HuH-7 (cell line): ENCODE results near the gene JMJD8.

Source experiments
- DNase-seq: peaks from one replicate; pipeline ENCODE4 v3.0.0; 2011; ENCODE audit warnings: low spot score

Gene JMJD8

GRCh38 chr16:675884-676564 lies 8.1 kb downstream of the JMJD8 start:
- peak; percentile 42 for DNase-seq

DNA sequence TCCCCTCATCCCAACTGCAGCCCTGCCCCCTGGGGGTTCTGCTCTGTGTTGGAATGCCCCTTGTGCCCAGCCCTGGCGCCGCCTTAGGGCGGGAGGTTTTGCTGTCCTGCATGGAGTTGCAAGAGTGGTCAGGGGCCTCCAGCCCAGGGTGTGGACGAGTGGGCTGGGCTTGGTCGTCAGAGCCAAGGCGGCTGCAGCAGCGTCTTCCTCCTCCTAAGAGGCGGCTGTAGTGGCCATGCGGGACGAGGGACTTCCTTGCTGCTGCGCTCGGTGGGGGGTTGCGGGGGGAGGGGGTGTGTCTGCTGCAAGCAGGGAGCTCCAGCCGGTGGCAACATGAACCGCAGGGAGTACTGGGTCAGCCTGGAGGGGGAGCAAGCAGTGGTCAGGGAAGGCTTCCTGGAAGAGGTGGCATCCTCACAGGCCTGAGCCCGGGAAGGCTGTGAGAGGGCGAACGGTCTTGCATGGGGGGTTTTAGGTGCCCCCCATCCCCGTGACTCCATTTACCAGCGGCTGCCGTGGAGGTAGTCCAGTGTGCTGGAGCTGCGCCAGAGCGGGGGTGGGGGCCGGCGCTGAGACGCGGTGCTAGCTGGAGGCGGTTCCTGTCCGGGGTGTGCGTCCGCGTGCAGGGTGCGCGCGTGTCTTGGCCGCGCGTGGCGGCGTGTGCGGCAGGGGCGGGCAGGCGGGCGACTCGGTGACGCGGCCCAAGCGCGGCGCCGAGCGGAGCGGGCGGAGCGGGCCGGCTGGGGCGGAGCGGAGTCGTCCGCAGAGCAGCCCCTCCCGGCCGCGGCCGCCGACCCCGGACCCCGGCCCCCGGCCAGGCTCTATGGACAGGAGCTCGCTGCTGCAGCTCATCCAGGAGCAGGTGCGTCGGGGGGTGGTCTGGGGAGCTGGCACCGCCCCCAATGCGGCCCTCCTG lies 8.9 kb downstream of the JMJD8 start, which contains the start of gene RHBDL1:
TSS of gene RHBDL1 (plus strand) at position 704 of the 916 bp plus-strand sequence. CDS start at position 824, 120 bp downstream.
- peak; percentile 50 for DNase-seq

DNA sequence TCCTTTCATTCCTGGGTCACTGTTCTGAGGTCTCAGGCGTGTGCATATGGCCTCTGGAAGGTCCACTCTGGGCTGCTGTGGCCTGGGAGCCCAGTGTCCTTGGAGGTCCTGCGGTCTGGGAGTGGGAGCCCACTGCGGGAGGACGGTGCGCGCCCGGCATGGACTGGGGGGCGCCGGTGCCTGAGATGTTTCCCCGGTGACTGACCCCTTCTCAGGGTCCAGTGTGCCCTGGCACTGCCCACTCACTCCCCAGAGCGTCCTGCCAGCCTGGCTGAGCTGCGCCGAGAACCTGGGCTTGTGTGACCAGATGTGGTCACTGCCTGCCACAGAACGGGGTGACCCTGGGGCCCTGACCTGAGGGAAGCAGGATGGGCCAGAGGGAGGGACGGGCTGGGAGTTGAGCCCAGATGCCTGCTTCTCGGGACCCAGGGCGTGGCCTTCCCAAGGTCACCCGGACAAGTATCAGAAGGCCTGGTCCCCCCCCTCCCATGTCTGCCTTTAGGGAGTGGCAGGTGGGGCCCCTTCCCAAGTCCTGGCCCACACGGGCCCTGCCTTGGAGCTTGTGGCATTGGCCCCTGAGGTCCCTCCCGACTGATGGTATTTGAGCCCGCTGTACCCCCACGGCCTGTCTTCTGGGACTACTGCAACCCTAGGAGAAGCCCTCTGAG lies 9.8 kb downstream of the JMJD8 start:
- DNase-seq, result no peak

DNA sequence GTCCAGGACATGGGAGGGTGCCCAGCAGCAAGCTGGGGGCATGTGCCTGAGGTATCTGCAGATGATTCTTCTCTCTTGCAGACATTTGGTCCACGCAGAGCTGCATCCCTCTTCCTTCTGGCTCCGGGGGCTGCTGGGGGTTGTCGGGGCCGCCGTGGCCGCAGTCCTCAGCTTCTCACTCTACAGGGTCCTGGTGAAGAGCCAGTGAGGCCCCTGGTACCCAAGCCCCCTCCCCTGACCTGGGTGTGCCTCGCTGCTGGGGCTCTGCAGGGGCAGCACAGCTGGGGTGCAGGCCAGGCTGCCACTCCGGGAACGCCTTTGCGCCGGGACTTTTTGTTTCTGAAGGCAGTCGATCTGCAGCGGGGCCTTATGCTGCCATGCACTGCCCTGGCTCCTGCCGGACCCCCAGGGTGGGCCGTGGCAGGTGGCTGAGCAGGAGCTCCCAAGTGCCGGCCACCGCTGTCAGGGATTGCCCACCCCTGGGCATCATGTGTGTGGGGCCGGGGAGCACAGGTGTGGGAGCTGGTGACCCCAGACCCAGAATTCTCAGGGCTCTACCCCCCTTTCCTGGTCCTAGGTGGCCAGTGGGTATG lies 10.6 kb downstream of the JMJD8 start:
- no peak for DNase-seq

GRCh38 chr16:672851-673250 lies 11.3 kb downstream of the JMJD8 start:
- DNase-seq, result no peak

DNA sequence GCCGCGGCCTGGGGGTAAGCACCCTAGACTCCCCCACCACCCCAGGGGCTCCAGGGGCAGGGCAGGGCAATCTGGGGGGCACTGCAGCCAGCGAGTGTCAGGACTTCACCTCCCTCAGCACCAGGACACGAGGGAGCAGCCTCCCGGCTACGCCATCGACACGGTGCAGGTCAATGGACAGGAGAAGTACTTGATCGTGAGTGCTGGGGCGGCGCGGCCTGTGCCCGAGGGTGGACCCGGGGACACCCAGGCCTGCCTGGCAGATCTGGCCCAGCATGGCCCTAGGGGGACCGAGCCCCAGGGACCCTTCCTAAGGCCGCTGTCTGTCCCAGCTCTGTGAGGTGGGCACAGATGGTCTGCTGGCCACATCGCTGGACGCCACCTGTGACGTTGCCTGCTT lies 11.8 kb downstream of the JMJD8 start:
- no peak for DNase-seq

DNA sequence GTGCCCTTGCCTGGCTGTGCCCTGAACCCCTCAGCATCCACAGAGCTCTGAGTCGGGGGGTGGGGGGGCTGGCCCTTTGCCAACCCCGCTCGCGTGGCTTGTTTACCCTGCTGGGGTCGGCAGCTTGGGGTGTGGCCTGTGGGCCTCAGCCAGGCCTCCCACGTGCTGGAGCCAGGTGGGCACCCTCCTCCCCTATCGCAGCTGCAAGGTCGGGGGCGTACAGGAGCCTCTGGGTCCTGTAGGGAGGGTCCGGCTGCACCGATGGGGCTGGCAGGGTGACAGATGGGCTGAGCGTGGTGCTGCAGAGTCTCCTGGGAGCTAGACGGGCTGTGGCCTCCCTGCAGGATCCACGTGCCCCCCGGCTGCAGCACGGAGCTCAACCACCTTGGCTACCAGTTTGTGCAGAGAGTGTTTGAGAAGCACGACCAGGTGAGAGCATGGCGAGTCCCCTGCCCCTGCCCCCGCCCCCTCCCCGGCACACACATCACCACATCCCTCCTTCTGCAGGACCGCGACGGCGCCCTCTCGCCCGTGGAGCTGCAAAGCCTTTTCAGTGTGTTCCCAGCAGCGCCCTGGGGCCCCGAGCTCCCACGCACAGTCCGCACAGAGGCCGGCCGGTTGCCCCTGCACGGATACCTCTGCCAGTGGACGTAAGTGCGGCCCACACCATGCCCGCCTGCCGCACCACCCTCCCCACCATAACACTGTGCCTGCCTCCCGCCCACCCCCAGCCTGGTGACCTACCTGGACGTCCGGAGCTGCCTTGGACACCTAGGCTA lies 12.6 kb downstream of the JMJD8 start:
- DNase-seq, result no peak

GRCh38 chr16:670485-671352 lies 13.4 kb downstream of the JMJD8 start:
- DNase-seq, result no peak

DNA sequence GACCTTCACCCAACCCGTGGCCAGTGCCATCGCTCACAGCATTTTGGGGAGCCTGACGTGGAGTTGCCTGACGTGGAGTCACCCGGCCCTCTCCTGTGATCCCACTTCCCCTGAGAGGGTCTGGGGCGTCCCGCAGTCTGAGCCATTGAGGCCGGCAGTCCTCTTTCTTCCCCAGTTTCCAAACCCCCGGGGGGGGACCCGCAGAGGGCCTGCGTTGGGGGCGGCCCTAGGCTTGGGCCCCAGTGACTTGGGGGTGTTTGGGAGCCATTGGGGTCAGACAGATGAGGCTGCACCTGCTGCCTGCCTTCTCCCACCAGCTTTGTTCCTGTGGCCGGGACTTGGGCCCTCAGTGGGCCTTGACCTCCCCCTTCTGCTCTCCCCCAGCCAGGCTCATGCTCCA lies 14.5 kb downstream of the JMJD8 start:
- no peak for DNase-seq

DNA sequence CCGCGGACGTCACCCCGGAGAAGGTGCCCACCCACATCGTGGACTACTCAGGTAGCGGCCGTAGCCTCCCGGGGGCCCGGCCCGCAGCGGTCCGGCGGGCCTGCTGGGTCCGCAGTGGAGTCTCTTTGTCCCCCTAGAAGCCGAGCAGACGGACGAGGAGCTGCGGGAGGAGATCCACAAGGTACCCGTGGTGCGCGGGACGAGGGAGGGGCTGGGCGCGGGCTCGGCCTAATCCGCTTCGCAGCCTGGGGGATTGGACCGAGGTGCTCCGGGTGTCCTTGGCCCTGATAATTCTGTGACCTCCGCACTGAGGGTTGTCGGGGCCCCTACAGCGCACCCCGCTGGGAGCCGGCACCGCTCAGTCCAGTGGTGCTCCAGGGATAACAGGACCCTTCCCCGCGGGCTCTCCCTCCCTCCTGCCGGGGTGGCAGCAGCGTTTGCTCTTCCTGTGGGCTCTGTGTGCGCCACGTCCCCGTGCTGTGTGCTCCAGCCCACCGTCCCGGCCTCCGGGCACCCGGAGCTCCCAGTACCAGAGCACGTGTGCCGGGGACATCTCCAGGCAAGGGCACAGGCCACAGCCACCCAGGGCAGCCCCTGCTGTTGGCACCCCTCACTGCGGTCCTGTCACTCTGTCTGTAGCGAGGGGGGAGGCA lies 15.5 kb downstream of the JMJD8 start:
- DNase-seq, result no peak

DNA sequence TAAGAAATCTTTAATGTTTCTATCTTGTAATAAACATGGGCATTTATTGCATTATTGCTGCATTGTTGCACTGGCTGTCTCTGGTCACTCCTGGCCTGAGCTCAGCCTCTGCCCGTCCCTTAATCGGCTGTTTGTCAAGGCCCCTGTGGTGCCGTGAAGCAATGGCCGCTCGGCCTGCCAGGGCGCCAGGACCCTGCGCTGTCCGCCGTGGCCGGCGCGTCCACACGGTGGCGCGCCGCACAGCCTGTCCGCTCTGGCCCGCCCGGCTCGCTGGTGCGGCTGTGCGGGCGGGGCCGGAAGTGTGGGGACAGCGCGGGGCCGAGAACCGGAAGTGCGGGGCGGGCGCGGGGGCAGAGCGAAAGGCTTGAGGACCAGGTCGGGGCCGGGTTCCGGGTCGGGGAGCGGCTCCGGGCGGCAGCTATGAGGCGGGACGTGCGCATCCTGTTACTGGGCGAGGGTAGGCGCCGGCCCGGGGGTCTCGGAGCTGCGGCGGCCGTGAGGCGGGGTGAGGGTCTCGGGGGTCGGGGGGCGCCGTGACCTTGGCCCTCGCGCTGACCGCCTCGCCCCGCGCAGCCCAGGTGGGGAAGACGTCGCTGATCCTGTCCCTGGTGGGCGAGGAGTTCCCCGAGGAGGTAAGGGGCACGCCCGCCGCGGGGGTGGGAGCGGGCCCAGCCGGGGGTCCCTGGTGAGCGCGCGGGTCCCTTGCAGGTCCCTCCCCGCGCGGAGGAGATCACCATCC lies 16.2 kb downstream of the JMJD8 start, which contains the start of gene RHOT2:
TSS of gene RHOT2 (plus strand) at position 353 of the 739 bp plus-strand sequence. CDS start at position 421, 68 bp downstream.
- DNase-seq, result peak; percentile 71

DNA sequence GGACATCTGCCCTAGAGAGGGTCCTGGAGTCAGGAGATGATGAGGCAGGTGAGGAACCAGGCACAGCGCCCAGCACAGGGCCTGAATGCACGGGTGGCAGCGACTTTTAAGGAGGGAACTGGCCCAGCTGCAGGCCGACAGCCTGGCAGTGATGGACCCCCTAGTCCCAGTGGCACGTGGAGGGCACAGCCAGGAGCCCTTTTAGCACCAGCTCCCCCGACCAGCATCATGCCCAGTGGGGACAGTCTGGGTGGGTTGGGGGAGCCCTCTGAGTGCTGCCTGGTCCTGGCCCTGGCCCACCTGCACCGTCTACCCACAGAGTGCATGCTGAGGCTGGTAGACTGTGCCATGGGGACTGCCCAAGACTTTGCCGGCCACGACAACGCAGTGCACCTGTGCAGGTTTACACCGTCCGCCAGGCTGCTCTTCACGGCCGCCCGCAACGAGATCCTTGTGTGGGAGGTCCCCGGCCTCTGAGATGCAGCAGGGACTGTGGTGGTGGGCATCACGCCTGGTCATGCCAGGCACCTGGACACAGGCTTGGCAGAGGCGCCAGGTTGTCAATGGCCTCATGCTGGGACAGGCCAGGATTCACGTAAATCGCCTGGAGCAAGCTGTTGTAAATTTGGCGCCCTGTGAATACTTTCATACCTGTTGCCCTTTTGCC lies 16.9 kb downstream of the JMJD8 start:
- DNase-seq, result no peak

DNA sequence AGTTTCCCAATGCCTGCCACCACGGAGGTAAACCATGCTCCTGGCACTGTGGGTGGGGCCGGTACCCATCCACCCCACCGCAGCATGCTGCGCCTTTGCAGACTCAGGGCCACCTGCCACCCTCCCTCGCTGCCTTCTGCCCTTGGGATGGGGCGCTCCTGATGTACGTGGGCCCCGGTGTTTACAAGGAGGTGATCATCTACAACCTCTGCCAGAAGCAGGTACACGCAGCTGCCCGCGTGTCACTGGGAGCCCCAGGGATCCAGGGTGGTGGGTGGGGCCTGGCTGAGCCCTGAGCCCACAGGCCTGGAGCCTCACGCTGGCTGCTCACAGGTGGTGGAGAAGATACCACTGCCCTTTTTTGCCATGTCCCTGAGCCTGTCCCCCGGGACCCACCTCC lies 17.6 kb downstream of the JMJD8 start:
- no peak for DNase-seq

DNA sequence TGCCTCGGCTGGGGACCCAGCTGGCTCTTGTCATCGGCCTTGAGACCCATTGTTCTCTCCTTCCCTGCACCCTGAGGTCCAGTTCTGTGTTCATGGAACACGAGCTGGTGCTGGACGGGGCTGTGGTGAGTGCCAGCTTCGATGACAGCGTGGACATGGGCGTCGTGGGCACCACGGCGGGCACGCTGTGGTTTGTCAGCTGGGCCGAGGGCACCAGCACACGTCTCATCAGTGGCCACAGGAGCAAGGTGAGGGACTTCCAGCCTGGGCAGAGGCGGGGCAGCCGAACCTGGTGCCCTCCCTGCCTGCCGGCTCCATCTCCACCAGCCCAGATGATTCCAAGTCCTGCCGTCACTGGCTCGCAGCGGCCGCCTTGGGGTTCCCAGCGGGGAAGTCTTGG lies 21.5 kb downstream of the JMJD8 start:
- DNase-seq, result no peak

DNA sequence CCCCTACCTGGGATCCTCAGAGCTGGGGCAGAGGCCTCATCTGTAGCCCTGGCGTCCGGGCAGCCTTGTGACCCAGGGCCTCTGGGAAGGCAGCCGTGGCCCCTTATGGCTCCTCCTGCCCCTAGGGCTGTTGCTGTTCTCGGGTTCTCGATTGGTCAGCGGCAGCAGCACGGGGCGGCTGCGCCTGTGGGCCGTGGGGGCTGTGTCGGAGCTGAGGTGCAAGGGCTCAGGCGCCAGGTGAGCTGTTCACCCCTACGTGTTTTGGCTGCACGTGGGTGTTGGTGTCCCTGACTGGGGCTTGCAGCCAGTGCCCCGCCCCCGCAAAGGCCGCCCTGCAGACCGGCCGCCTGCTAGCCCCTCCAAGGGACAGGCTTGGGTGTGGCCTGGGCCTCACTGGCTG lies 22.0 kb downstream of the JMJD8 start:
- no peak for DNase-seq

GRCh38 chr16:661184-661821 lies 22.8 kb downstream of the JMJD8 start:
- DNase-seq, result no peak

DNA sequence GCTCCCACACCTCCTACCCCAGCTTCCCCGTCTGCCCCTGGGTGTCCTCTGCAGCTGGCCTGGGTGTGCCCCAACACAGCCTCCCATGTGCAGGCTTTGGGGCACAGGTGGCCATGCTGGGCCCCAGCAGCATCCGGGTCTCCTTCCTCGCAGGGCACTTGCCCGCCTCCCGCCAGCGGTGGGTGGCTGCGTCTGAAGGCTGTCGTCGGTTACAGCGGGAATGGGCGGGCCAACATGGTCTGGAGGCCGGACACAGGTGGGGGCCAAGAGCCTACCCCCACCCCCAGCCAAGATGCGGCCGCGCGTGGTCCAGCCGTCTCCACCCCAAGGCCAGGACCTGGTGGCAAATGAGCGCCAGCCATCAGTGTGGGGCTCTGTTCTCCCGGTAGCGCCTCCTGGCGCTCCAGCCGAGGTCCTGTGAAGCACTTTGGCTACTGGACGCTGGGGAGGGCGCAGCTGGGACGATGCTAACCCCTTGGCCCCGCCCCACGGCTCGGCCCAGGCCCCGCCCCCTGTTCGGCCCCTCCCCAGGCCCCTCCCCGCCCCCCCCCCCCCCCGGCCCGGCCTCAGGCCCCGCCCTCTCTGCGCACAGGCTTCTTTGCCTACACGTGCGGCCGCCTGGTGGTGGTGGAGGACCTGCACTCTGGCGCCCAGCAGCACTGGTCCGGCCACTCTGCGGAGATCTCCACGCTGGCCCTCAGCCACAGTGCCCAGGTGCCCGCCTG lies 23.5 kb downstream of the JMJD8 start:
- DNase-seq, result no peak

DNA sequence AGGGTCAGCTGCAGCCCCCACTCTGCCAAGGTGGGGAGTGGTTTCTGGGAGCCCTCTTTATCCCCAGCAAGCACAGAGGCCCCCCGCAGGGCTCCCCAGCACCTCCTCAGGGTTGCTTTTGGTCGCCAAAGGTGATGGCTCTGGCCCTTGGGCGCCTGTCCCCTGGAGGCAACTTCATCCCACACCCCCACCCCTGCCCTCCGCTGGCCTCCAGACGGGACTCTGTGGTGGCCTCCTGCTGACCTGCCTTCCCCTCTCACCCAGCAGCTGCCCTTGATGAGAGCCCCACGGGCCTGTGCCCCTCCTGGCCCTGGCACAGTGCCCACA lies 24.0 kb downstream of the JMJD8 start:
- DNase-seq, result no peak
